Measurements from ENCODE around the gene CHSY1. TPM values are rescaled to one million over a fixed set of nuclear protein-coding genes. Genes with fewer than 3 reads are reported as not detected.

The CHSY1 gene
- total RNA-seq, 1 donor from 2014 or later = 29.7 TPM

DNA sequence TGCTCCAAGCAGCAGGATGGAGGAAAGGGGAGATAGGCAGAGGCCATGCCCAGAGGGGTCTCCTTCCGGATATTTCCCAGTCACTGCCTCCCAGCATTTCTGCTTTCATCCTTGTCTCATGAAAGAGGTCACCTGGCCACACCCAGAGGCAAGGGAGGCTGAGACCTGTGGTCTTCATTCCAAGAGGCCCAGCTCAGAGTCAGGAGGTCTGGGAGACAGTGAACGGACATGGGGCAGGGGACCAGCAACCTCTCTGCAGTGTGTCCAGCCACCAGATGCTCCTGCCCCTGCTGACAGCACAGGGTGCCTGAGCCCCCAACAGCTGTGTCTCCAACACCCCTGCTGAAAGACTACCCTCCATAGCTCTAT lies 111.2 kb downstream of the CHSY1 start:
- no peaks in the 10 kb centered on the region for H3K9me3 ChIP-seq (ENCODE audit: control insufficient read depth in 3 of 3, low read length in 3 of 3)
- no peaks in the 10 kb centered on the region for H3K27me3 ChIP-seq (ENCODE audit: control insufficient read depth in 3 of 3, insufficient read depth in 3 of 3, low read length in 3 of 3)
- no peaks in the 10 kb centered on the region for H3K36me3 ChIP-seq (ENCODE audit: control insufficient read depth in 3 of 3, insufficient read depth in 3 of 3, low read length in 3 of 3)
- no peak overlapping the region for H3K4me3 ChIP-seq (ENCODE audit: low read length in 3 of 3)
- H3K4me1 ChIP-seq (ENCODE audit: control insufficient read depth in 3 of 3, insufficient read depth in 3 of 3, low read length in 3 of 3) = peaks cover 0 to 4% (median 0%) of the 10 kb centered on the region in 3 donors
- no peak overlapping the region for H3K27ac ChIP-seq (ENCODE audit: low read depth, low read length)
- H3K9ac ChIP-seq (ENCODE audit: low read depth in 1 of 3, low read length in 3 of 3) = no peak overlapping the region

DNA sequence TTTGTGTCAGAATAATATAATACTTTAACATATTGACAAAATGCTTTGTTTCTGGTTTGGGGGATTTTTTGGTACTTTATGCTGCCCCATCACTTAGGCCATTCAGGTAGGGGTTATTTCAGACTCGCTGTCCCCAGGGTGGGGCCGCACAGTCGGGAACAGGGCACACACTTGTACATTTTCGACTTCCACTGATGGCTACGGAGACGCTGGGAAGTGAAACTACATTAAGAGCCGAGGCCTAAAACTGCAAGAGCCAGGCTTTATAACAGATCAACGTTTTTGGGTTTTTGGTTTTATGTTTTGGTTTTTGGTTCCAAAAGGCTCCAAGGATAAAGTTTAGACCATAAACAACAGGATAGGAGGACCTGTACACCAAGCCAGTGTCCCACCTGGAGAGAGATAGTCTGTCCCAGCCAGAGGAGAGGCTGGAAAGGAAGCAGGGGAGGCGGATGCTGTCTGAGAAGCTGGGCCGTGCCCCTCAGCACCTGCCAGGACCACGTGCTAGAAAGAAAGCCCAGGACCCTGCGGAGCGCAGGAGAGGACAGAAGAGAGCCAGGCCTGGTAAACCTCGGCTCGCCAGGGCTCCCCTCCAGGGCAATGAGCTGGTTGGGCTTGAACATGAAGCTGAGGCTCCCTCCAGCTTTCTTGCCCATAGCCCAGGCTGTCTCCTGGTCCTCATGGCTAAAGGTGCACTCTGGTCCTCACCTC lies 111.7 kb downstream of the CHSY1 start:
- no peak overlapping the region for H3K4me3 ChIP-seq (ENCODE audit: low read length in 3 of 3)
- no peak overlapping the region for H3K27ac ChIP-seq (ENCODE audit: low read depth, low read length)

DNA sequence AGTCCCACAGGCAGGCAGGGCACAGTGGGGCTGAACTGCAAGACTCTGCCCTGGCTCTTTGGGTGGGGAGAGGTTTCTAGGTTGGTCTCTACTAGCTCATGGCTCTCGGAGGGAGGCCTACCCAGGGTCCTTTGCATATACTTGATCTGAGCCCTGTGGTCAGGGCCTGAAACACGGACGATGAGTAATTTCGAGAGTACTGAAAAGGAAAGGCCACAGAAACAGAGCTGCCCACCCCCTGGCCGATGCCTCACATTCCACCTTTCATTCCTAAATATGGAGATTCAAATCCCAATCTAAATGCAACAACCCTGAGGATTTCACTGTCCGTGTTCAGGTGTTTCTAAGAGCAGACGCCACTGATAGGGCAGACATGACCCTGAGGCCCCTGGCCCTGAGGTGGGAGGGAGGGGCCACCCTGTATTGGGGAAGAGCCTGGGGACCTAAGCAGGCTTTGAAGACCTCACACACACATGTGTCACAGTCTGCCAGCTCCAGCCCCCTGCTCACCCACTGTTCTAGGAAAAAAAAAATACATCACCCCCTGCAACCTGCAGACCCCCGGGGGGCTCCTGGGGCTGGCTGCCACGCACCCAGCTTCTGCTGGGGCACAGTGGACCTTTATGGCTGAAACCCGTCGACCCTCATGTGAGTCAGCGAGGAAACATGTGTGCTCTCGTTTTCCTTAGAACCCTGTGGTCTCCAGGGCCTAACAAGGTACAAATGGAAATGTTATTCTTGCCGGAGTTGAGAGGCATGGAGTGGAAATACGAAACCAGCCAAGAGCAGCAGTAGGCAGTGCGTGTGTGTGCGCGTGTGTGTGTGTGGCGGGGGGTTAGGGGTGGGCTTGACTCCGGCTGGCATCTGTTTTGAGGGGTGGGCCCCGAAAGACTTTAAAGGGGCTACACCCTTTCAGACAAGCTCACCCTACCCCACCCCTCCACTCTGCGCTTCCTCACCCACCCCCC lies 112.7 kb downstream of the CHSY1 start:
- no peaks in the 10 kb centered on the region for H3K27me3 ChIP-seq (ENCODE audit: control insufficient read depth in 3 of 3, insufficient read depth in 3 of 3, low read length in 3 of 3)
- no peak overlapping the region for H3K27ac ChIP-seq (ENCODE audit: low read depth, low read length)
- H3K4me1 ChIP-seq (ENCODE audit: control insufficient read depth in 3 of 3, insufficient read depth in 3 of 3, low read length in 3 of 3) = peaks cover 0 to 4% (median 0%) of the 10 kb centered on the region in 3 donors
- no peaks in the 10 kb centered on the region for H3K36me3 ChIP-seq (ENCODE audit: control insufficient read depth in 3 of 3, insufficient read depth in 3 of 3, low read length in 3 of 3)
- H3K9ac ChIP-seq (ENCODE audit: low read depth in 1 of 3, low read length in 3 of 3) = no peak overlapping the region
- H3K4me3 ChIP-seq (ENCODE audit: low read length in 3 of 3) = no peak overlapping the region
- peaks cover 0 to 4% (median 0%) of the 10 kb centered on the region in 3 donors for H3K9me3 ChIP-seq (ENCODE audit: control insufficient read depth in 3 of 3, low read length in 3 of 3)

More for the DNA sequence above, 111.7 kb downstream of the CHSY1 start:
- Histone ChIP-seq H3K36me3 (ENCODE audit: control insufficient read depth in 3 of 3, insufficient read depth in 3 of 3, low read length in 3 of 3) (no peaks in the 10 kb centered on the region), H3K4me1 (ENCODE audit: control insufficient read depth in 3 of 3, insufficient read depth in 3 of 3, low read length in 3 of 3) (peaks cover 0 to 4% (median 0%) of the 10 kb centered on the region in 3 donors), H3K9ac (ENCODE audit: low read depth in 1 of 3, low read length in 3 of 3) (no peak overlapping the region), H3K27me3 (ENCODE audit: control insufficient read depth in 3 of 3, insufficient read depth in 3 of 3, low read length in 3 of 3) (no peaks in the 10 kb centered on the region), H3K9me3 (ENCODE audit: control insufficient read depth in 3 of 3, low read length in 3 of 3) (no peaks in the 10 kb centered on the region)

DNA sequence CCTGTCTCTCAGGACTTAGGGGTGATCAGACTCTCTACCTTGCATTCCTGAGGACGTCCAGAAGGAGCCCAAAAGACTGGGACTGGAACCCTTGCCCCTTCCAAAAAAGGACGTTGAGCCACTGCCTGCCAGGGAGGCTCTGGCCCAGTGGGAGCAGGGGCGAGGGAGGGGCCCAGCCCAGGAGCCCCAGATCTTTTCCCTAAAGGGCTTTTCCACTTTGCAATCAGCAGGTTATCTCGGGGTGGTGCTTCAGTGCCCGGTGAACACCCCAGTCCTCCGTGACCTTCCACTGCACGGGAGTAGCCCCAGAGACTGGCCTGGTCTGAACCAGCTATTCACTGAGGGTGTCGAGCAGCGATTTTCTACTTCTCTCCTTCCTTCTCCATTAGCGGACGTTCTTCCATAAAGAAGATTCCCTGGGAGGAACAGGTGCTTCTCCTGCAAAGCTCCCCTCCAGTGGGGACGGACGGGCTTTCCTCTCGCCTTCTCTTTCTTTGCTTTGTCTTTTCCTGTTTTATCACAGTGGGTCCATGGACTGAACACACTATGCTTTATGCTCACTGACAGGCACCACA lies 113.7 kb downstream of the CHSY1 start:
- H3K9me3 ChIP-seq (ENCODE audit: control insufficient read depth in 3 of 3, low read length in 3 of 3) = peaks cover 0 to 4% (median 0%) of the 10 kb centered on the region in 3 donors
- H3K4me3 ChIP-seq (ENCODE audit: low read length in 3 of 3) = no peak overlapping the region
- H3K27ac ChIP-seq (ENCODE audit: low read depth, low read length) = no peak overlapping the region
- peaks cover 0 to 4% (median 0%) of the 10 kb centered on the region in 3 donors for H3K4me1 ChIP-seq (ENCODE audit: control insufficient read depth in 3 of 3, insufficient read depth in 3 of 3, low read length in 3 of 3)
- no peak overlapping the region for H3K9ac ChIP-seq (ENCODE audit: low read depth in 1 of 3, low read length in 3 of 3)
- no peaks in the 10 kb centered on the region for H3K27me3 ChIP-seq (ENCODE audit: control insufficient read depth in 3 of 3, insufficient read depth in 3 of 3, low read length in 3 of 3)
- H3K36me3 ChIP-seq (ENCODE audit: control insufficient read depth in 3 of 3, insufficient read depth in 3 of 3, low read length in 3 of 3) = no peaks in the 10 kb centered on the region

DNA sequence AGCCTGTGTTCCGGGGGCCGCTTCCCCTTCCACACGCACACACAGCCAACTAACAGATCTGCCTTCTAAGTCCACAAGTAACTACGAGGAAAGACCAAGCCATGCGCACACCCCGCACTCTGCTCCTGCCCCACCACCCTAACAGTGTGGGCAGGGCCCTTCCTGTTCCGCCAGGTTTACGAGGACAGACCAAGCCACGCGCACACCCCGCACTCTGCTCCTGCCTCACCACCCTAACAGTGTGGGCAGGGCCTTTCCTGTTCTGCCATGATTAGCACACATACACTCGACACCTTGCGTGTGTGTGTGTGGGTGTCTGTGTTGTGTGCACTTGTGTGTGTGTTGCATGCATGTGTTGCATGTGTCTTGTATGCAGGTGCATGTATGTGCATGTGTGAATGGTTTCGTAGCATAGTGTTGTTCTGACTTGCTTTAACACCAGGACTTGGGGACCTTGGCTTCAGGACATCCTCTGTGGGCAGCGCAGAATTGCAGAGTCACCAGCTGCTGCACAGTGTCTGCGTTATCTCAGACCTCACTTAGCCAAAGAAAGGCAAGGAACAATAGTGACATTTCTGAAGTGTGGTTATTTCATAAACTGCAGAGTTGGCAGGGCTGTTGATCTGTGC lies 114.4 kb downstream of the CHSY1 start:
- Histone ChIP-seq H3K4me3 (ENCODE audit: low read length in 3 of 3) (no peak overlapping the region), H3K27ac (ENCODE audit: low read depth, low read length) (no peak overlapping the region), H3K9me3 (ENCODE audit: control insufficient read depth in 3 of 3, low read length in 3 of 3) (peaks cover 0 to 4% (median 0%) of the 10 kb centered on the region in 3 donors), H3K4me1 (ENCODE audit: control insufficient read depth in 3 of 3, insufficient read depth in 3 of 3, low read length in 3 of 3) (peaks cover 0 to 4% (median 0%) of the 10 kb centered on the region in 3 donors), H3K27me3 (ENCODE audit: control insufficient read depth in 3 of 3, insufficient read depth in 3 of 3, low read length in 3 of 3) (no peaks in the 10 kb centered on the region), H3K9ac (ENCODE audit: low read depth in 1 of 3, low read length in 3 of 3) (no peak overlapping the region), H3K36me3 (ENCODE audit: control insufficient read depth in 3 of 3, insufficient read depth in 3 of 3, low read length in 3 of 3) (no peaks in the 10 kb centered on the region)

DNA sequence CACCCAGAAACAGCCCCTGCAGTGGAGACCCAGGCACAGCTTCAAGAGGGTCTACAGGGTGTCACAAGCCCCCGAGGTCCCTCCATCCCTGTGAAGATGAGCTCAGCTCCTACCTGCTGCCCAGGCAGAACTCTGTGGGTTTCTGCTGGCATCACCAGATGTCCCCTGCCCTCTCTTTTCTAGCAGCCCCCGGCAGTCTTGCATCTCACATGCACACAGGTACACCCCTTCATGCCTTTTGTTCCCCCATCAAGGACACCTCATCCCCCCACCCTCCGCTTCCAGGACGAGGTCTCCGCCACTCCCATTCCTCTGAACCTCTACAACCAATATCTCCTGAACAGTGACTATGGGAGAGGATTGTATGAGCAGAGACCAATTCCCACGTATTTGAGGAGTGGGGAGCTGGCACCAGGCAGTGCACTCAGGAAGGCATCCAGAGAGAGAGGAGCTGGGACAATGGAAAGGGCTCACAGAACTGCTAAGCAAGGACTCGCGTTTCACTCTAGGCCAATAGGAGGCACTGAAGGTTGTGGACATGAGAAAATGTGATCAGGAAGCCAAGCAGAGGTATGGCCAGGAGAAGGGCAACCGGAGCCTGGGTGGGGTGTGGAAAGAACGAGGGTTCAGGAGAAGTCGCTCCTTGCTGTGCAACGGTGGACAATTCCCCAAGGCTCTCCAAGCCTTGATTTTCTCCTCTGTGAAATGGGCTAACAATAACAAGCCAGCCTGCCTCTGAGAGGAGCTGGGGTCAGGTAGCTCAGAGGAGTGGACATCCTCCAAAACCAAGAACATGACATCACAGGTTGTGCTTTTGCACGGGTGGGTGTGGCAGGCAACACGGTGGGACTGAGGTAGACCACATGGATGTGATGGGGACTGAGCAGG lies 115.2 kb downstream of the CHSY1 start:
- Histone ChIP-seq H3K9ac (ENCODE audit: low read depth in 1 of 3, low read length in 3 of 3) (no peak overlapping the region), H3K27me3 (ENCODE audit: control insufficient read depth in 3 of 3, insufficient read depth in 3 of 3, low read length in 3 of 3) (no peaks in the 10 kb centered on the region), H3K4me1 (ENCODE audit: control insufficient read depth in 3 of 3, insufficient read depth in 3 of 3, low read length in 3 of 3) (peaks cover 0 to 4% (median 0%) of the 10 kb centered on the region in 3 donors), H3K4me3 (ENCODE audit: low read length in 3 of 3) (no peak overlapping the region), H3K9me3 (ENCODE audit: control insufficient read depth in 3 of 3, low read length in 3 of 3) (peaks cover 0 to 4% (median 0%) of the 10 kb centered on the region in 3 donors), H3K27ac (ENCODE audit: low read depth, low read length) (no peak overlapping the region), H3K36me3 (ENCODE audit: control insufficient read depth in 3 of 3, insufficient read depth in 3 of 3, low read length in 3 of 3) (no peaks in the 10 kb centered on the region)

DNA sequence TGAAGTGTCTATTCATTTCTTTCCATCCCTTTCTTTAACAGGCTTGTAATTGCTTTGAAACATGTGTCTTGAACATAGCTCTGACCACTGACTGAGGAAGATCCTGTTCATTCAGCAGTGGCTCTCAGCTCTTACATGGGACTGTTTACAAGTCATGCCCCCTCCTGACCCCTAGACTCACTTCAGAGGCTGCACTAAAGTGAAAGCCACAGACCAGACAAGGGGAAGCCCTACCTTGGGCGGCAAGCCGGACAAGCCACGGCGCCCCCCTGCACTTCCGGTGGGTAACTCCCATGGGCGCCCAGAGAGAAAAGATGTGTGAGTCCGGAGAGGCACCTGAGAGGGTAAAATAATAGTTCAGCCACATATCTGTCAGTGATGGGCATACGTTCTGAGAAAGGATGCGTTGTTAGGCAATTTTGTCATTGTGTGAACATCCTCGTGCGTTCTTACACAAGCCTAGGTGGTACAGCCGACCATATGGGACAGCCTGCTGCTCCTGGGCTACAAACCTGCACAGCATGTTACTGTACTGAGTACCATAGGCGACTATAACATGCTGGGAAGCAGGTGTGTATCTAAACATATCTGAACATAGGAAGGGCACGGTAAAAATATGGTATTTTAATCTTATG lies 116.2 kb downstream of the CHSY1 start:
- Histone ChIP-seq H3K4me3 (ENCODE audit: low read length in 3 of 3) (no peak overlapping the region), H3K4me1 (ENCODE audit: control insufficient read depth in 3 of 3, insufficient read depth in 3 of 3, low read length in 3 of 3) (peaks cover 0 to 4% (median 0%) of the 10 kb centered on the region in 3 donors)

DNA sequence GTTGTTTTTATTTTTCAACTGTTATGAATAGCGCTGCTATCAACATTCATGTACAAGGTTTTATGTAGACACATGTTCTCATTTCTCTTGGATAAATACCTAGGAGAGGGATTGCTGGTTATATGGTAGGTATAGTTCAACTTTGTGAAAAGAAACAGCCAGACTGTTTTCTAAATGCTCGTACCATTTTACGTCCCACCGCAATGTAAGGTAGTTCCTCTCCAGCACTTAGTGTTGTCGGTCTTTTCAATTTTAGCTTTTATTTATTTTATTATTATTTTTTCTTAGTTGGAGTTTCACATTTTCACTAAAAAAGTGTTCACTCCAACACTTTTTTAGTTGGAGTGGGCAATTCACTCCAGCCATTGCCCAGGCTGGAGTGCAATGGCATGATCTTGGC lies 117.1 kb downstream of the CHSY1 start:
- Histone ChIP-seq H3K27ac (ENCODE audit: low read depth, low read length) (no peak overlapping the region), H3K9me3 (ENCODE audit: control insufficient read depth in 3 of 3, low read length in 3 of 3) (peaks cover 0 to 4% (median 0%) of the 10 kb centered on the region in 3 donors), H3K4me3 (ENCODE audit: low read length in 3 of 3) (no peak overlapping the region), H3K9ac (ENCODE audit: low read depth in 1 of 3, low read length in 3 of 3) (no peak overlapping the region), H3K36me3 (ENCODE audit: control insufficient read depth in 3 of 3, insufficient read depth in 3 of 3, low read length in 3 of 3) (no peaks in the 10 kb centered on the region), H3K4me1 (ENCODE audit: control insufficient read depth in 3 of 3, insufficient read depth in 3 of 3, low read length in 3 of 3) (peaks cover 0 to 4% (median 0%) of the 10 kb centered on the region in 3 donors), H3K27me3 (ENCODE audit: control insufficient read depth in 3 of 3, insufficient read depth in 3 of 3, low read length in 3 of 3) (no peaks in the 10 kb centered on the region)

More for the DNA sequence above, 116.2 kb downstream of the CHSY1 start:
- Histone ChIP-seq H3K27me3 (ENCODE audit: control insufficient read depth in 3 of 3, insufficient read depth in 3 of 3, low read length in 3 of 3) (no peaks in the 10 kb centered on the region), H3K36me3 (ENCODE audit: control insufficient read depth in 3 of 3, insufficient read depth in 3 of 3, low read length in 3 of 3) (no peaks in the 10 kb centered on the region), H3K27ac (ENCODE audit: low read depth, low read length) (no peak overlapping the region), H3K9ac (ENCODE audit: low read depth in 1 of 3, low read length in 3 of 3) (no peak overlapping the region), H3K9me3 (ENCODE audit: control insufficient read depth in 3 of 3, low read length in 3 of 3) (peaks cover 0 to 4% (median 0%) of the 10 kb centered on the region in 3 donors)

Data from skeletal muscle tissue (tissue), 4 donors.